Mononuclear cell (primary cell): ENCODE data around the gene SLC43A1. TPM values are rescaled to one million over a fixed set of nuclear protein-coding genes. Genes with fewer than 3 reads are reported as not detected.

Experiments
- total RNA-seq: library from RNA; depleted of rRNA; stranded (reverse); fragments of >200 nt; gene quantifications from one replicate; pipeline ENCODE4 v1.2.3, GENCODE V29; 2012

Gene SLC43A1
- total RNA-seq, 1 donor, result 4.6 TPM

Other genes with a start within 250 kb of the SLC43A1 start
- 4.2 TPM for gene TNKS1BP1, start 190.8 kb downstream of the SLC43A1 start, total RNA-seq
- gene SSRP1, start 179.8 kb downstream of the SLC43A1 start, total RNA-seq, result 22.7 TPM
- gene P2RX3, start 177.3 kb downstream of the SLC43A1 start, total RNA-seq, result not detected
- not detected for gene PRG3, start 134.6 kb downstream of the SLC43A1 start, total RNA-seq
- gene PRG2, start 125.1 kb downstream of the SLC43A1 start, total RNA-seq, result 0.21 TPM
- 41.9 TPM for gene SLC43A3, start 88.6 kb downstream of the SLC43A1 start, total RNA-seq
- gene RTN4RL2, start 55.2 kb downstream of the SLC43A1 start, total RNA-seq, result 0.10 TPM
- gene TIMM10, start 15.1 kb upstream of the SLC43A1 start, total RNA-seq, result 4.8 TPM
- gene SMTNL1, start 21.9 kb upstream of the SLC43A1 start, total RNA-seq, result 0.10 TPM
- gene UBE2L6, start 52.0 kb upstream of the SLC43A1 start, total RNA-seq, result 40.1 TPM
- 2.4 TPM for gene SERPING1, start 82.0 kb upstream of the SLC43A1 start, total RNA-seq
- 1.3 TPM for gene YPEL4, start 134.2 kb upstream of the SLC43A1 start, total RNA-seq
- gene CLP1, start 142.1 kb upstream of the SLC43A1 start, total RNA-seq, result 53.4 TPM
- gene ZDHHC5, start 152.4 kb upstream of the SLC43A1 start, total RNA-seq, result 48.9 TPM
- gene MED19, start 196.5 kb upstream of the SLC43A1 start, total RNA-seq, result 11.6 TPM
- gene TMX2, start 196.9 kb upstream of the SLC43A1 start, total RNA-seq, result 31.7 TPM
- 58.0 TPM for gene SELENOH, start 225.8 kb upstream of the SLC43A1 start, total RNA-seq
- gene BTBD18, start 236.1 kb upstream of the SLC43A1 start, total RNA-seq, result not detected
- 19.6 TPM for gene CTNND1, start 246.1 kb upstream of the SLC43A1 start, total RNA-seq